Keratinocyte (primary cell): ENCODE data around the gene MALRD1. TPM values are rescaled to one million over a fixed set of nuclear protein-coding genes. Genes with fewer than 3 reads are reported as not detected.

Source experiments
- DNase-seq: peaks from one replicate; pipeline ENCODE4 v3.0.0-alpha.2; 2011; ENCODE audit warnings: low read depth, missing footprints, low spot score
- FAIRE-seq: peaks from 2 replicates; lab custom pipeline; 2011; peaks lifted over from hg19 to GRCh38; lab: Jason Lieb, UNC
- H2AFZ ChIP-seq: 2 replicates; pipeline ENCODE4 v1.6.0; 2012; ENCODE audit warnings: low read length, control low read depth, inconsistent platforms; ENCODE audit not compliant: control insufficient read depth
- H3K27ac ChIP-seq: 2 replicates; pipeline ENCODE4 v1.5.1; 2011; ENCODE audit warnings: low read length; ENCODE audit not compliant: control insufficient read depth, insufficient read depth
- H3K27me3 ChIP-seq: 3 replicates; pipeline ENCODE4 v1.6.0; 2011; ENCODE audit warnings: low read length; ENCODE audit not compliant: control insufficient read depth, insufficient read depth; ENCODE audit errors: extremely low read depth
- H3K36me3 ChIP-seq, 2 experiments: 2 replicates in 1 of 2; 3 replicates in 1 of 2; pipeline ENCODE4 v1.5.1; 2011; ENCODE audit warnings: low read length in 2 of 2, mild to moderate bottlenecking in 1 of 2; ENCODE audit not compliant: control insufficient read depth in 2 of 2, insufficient read depth in 2 of 2; ENCODE audit errors: extremely low read depth in 1 of 2
- H3K4me1 ChIP-seq: 3 replicates; pipeline ENCODE4 v1.5.1; 2011; ENCODE audit warnings: low read length; ENCODE audit not compliant: control insufficient read depth, insufficient read depth; ENCODE audit errors: extremely low read depth
- H3K4me2 ChIP-seq: 3 replicates; pipeline ENCODE4 v1.6.0; 2011; ENCODE audit warnings: low read depth, low read length; ENCODE audit not compliant: control insufficient read depth, insufficient read depth; ENCODE audit errors: extremely low read depth
- H3K4me3 ChIP-seq, 3 experiments: fragments of 200-600 bp in 1 of 3; sonication (generic) in 1 of 3; 2 replicates in 2 of 3; 3 replicates in 1 of 3; pipeline ENCODE4 v1.5.1; 2011 to 2016; ENCODE audit warnings: low read length in 3 of 3, mild to moderate bottlenecking in 3 of 3, control low read depth in 2 of 3, inconsistent platforms in 1 of 3, low read depth in 1 of 3, mixed read lengths in 1 of 3, mixed run types in 1 of 3, moderate library complexity in 1 of 3; ENCODE audit not compliant: control insufficient read depth in 2 of 3, insufficient read depth in 2 of 3; ENCODE audit errors: extremely low read depth in 1 of 3
- H3K79me2 ChIP-seq: 2 replicates; pipeline ENCODE4 v1.6.0; 2012; ENCODE audit warnings: low read length; ENCODE audit not compliant: control insufficient read depth, insufficient read depth
- H3K9ac ChIP-seq: 3 replicates; pipeline ENCODE4 v1.6.0; 2011; ENCODE audit warnings: low read length; ENCODE audit not compliant: control insufficient read depth, insufficient read depth; ENCODE audit errors: extremely low read depth
- H3K9me1 ChIP-seq: 3 replicates; pipeline ENCODE4 v1.6.0; 2011; ENCODE audit warnings: low read length; ENCODE audit not compliant: control insufficient read depth, insufficient read depth; ENCODE audit errors: extremely low read depth
- H3K9me3 ChIP-seq: 2 replicates; pipeline ENCODE4 v1.5.1; 2012; ENCODE audit warnings: low read depth, low read length; ENCODE audit not compliant: control insufficient read depth
- H4K20me1 ChIP-seq: 3 replicates; pipeline ENCODE4 v1.6.0; 2011; ENCODE audit warnings: low read length; ENCODE audit not compliant: control insufficient read depth, insufficient read depth; ENCODE audit errors: extremely low read depth
- CTCF ChIP-seq, 3 experiments: IDR thresholded peaks in 1 of 3; conservative IDR thresholded peaks in 1 of 3; optimal IDR thresholded peaks in 1 of 3; 2 replicates in 2 of 3; 3 replicates in 1 of 3; pipeline versions ENCODE3 to v1.5.1; 2011; ENCODE audit warnings: low read length in 3 of 3, mild to moderate bottlenecking in 3 of 3, moderate library complexity in 2 of 3, control low read depth in 1 of 3, inconsistent platforms in 1 of 3; ENCODE audit not compliant: insufficient read depth in 2 of 3; ENCODE audit errors: extremely low read depth in 1 of 3
- EZH2 ChIP-seq: IDR thresholded peaks from one replicate; pipeline ENCODE4 v1.6.1; 2012; ENCODE audit warnings: inconsistent platforms, mild to moderate bottlenecking, low read length, moderate library complexity
- dilution Hi-C: fragments of 300-500 bp; cut with MboI; formaldehyde crosslinking; loops from one replicate; pipeline ENCODE4 v1.7.0; 2020; ENCODE audit warnings: low sequenced_read_pairs; ENCODE audit not compliant: extremely low pct_ligation_motif_present
- polyA plus RNA-seq, 5 experiments: library from polyadenylated mRNA; depleted of rRNA in 3 of 5; stranded (reverse) in 3 of 5; stranded (forward) in 1 of 5; unstranded in 1 of 5; fragments of >200 nt; gene quantifications; 1 replicate in 1 of 5; 2 replicates in 3 of 5; 3 replicates in 1 of 5; pipeline versions ENCODE4 v1.2.1 to v1.2.3, GENCODE V29; 2011 to 2012; ENCODE audit warnings: missing spikeins in 2 of 5, low read depth in 1 of 5, low replicate concordance in 1 of 5

The MALRD1 gene
- polyA plus RNA-seq, 1 donor (not counting 4 experiments of a cell fraction or from before 2014, with no cell fraction given): not detected

GRCh38 chr10:19117438-19117837 is 68.8 kb downstream of the MALRD1 start:
- no peaks in the 10 kb centered on the region for H3K9me1 ChIP-seq
- H3K79me2 ChIP-seq: no peaks in the 10 kb centered on the region
- no peak overlapping the region for H2AFZ ChIP-seq
- no peak overlapping the region for H3K4me3 ChIP-seq
- no peaks in the 10 kb centered on the region for H4K20me1 ChIP-seq
- no peak overlapping the region for H3K4me2 ChIP-seq
- no peaks in the 10 kb centered on the region for H3K9me3 ChIP-seq
- TF ChIP-seq CTCF (optimal IDR thresholded peaks at IDR 0.05 in 1 of 3, IDR thresholded peaks at IDR 0.05 in 1 of 3, conservative IDR thresholded peaks at IDR 0.05 in 1 of 3; ENCODE audit: extremely low read depth in 1 of 3, insufficient read depth in 2 of 3, low read length in 3 of 3) (no peak), EZH2 (no peak)
- DNase-seq: no peak
- dilution Hi-C loops: no loop called here
- no peak for FAIRE-seq
- H3K27ac ChIP-seq: no peak overlapping the region
- no peak overlapping the region for H3K9ac ChIP-seq
- no peaks in the 10 kb centered on the region for H3K27me3 ChIP-seq
- H3K36me3 ChIP-seq: no peaks in the 10 kb centered on the region
- no peaks in the 10 kb centered on the region for H3K4me1 ChIP-seq

GRCh38 chr10:19119191-19119590 is 70.6 kb downstream of the MALRD1 start:
- TF ChIP-seq CTCF (optimal IDR thresholded peaks at IDR 0.05 in 1 of 3, IDR thresholded peaks at IDR 0.05 in 1 of 3, conservative IDR thresholded peaks at IDR 0.05 in 1 of 3; ENCODE audit: extremely low read depth in 1 of 3, insufficient read depth in 2 of 3, low read length in 3 of 3): no peak
- no peak for TF ChIP-seq EZH2
- H3K4me2 ChIP-seq: no peak overlapping the region
- DNase-seq (no peak), FAIRE-seq (no peak)
- no peak overlapping the region for H3K4me3 ChIP-seq
- no peaks in the 10 kb centered on the region for H3K9me3 ChIP-seq
- H2AFZ ChIP-seq: no peak overlapping the region
- no peak overlapping the region for H3K9ac ChIP-seq
- H3K36me3 ChIP-seq: no peaks in the 10 kb centered on the region
- no peaks in the 10 kb centered on the region for H4K20me1 ChIP-seq
- H3K27ac ChIP-seq: no peak overlapping the region
- H3K4me1 ChIP-seq: no peaks in the 10 kb centered on the region
- no peaks in the 10 kb centered on the region for H3K79me2 ChIP-seq
- dilution Hi-C loops: no loop called here
- H3K27me3 ChIP-seq: no peaks in the 10 kb centered on the region
- H3K9me1 ChIP-seq: no peaks in the 10 kb centered on the region
